ENCODE results near the gene SUGCT.

SUGCT gene

DNA sequence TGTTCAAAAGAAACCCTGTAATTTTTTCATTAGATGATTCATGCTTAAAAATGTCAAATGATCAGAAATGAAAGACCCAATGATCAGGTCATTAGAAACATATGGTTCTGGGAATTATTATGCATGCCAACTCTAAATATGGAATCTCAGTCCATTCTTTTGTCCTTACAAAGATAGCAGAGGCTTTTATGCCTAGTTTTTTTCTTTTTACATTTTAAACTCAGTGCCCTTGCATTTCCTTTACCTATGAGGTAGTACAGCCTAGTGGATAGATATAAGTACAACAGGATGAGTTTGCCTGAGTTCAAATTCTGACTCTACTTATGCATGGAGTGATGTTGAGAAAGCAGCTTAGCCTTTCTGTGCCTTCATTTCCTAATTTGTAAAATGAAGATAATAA, 392.9 kb downstream of the SUGCT start:
- DNase-seq (ENCODE audit: low read depth) = no peak

DNA sequence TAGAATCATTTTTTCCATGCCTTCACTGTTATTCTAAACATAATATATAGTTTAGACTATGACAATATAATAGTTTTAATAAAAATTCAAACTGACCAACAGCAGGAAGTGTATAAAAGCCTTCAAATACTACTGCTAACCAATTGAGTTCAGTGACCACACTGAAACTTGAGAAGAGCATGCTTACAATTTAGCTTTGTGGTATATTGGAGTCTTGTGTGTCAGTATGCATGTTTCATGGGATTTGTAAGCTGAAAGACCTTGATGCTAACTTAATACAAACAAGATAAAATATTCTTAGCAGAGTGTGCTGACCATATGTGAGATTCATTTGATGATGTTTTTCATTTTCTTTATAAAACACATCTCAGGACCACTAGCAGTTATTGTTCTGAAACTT, 395.5 kb downstream of the SUGCT start:
- no peak for DNase-seq (ENCODE audit: low read depth)

DNA sequence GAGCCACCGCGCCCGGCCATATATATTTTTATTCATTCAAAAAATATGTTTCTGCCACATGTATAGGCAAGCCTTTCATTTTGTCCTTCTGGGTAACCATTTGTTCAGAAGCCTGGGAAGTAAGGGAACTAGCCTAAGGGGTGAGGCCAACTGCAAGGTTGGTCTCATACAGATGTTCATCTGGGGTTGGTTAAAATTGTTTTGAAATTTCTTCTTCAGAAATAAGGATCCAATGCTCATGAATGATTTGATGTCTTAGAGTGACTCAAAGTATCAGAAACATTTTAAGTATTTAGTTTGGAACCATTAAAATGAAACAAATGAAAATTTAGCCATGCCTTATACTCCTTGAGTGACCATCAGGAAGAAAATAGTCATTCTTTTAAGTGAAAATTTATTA, 397.2 kb downstream of the SUGCT start:
- no peak for DNase-seq (ENCODE audit: low read depth)

DNA sequence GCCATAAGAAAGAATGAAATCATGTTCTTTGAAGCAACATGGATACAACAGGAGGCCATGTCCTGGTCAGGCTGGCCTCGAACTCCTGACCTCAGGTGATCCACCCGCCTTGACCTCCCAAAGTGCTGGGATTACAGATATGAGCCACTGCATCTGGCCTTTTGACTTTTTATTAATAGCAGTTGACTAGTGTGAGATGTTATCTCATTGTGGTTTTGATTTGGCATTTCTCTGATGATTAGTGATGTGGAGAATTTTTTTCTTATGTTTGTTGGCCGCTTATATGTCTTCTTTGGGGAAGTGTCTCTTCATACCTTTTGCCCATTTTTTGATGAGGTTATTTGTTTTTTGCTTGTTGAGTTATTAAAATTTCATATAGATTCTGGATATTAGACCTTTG, 400.9 kb downstream of the SUGCT start:
- DNase-seq (ENCODE audit: low read depth) = no peak

DNA sequence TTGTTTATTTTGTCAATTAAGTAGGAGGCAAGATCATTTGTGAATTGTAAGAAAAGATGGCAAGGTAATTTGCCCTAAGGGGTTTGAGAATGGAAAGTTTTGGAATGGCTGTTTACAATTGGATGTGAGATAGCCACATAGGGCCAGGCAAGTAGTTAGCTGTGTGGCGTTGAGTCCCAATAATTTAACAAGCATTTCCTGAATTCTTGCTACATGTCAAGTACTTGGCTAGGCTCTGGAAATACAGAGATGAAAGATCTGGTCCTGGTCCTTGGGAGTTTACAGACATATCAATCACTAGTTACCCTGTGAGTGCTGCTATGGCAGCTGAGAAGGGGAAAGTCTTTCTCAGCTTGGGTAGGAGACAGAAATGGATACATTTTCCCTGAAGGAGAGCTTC, 401.6 kb downstream of the SUGCT start:
- DNase-seq (ENCODE audit: low read depth) = no peak

DNA sequence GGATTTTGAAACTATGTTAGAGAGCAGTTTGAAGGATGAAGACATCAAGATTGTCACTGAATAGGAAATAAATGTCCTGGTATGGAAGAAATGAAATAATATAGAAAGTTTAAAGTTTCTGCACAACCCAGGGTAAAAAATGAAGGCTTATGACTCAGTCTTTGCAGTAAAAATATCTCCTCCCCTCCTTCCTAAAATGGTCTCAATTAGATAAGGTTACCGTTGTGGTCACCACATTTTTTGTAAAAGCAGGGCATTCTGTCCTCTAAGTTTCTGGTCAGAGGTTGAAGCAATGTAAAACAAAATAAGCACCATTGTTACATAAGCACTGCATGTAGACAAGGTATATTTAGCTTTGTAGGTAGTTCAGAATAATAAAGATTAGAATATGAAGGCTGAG, 403.5 kb downstream of the SUGCT start:
- no peak for DNase-seq (ENCODE audit: low read depth)

DNA sequence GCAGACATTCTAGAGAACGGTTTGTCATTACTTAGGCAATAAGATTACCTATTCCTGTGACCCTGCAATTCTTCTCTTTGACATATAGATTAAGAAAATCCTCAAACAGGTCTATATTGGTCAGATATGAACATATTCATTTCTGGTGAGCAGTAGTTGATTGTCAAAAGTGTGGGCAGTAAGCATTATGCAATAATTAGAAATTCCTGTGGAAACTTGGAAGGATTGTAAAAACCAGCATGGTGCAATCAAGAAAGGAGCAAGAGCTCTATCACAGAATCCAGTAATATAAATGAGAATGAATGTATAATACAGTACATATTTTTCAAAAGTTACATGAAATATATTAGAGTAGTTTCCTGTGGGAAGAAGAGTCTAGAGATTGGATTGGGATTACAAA, 406.5 kb downstream of the SUGCT start:
- DNase-seq (ENCODE audit: low read depth) = no peak

DNA sequence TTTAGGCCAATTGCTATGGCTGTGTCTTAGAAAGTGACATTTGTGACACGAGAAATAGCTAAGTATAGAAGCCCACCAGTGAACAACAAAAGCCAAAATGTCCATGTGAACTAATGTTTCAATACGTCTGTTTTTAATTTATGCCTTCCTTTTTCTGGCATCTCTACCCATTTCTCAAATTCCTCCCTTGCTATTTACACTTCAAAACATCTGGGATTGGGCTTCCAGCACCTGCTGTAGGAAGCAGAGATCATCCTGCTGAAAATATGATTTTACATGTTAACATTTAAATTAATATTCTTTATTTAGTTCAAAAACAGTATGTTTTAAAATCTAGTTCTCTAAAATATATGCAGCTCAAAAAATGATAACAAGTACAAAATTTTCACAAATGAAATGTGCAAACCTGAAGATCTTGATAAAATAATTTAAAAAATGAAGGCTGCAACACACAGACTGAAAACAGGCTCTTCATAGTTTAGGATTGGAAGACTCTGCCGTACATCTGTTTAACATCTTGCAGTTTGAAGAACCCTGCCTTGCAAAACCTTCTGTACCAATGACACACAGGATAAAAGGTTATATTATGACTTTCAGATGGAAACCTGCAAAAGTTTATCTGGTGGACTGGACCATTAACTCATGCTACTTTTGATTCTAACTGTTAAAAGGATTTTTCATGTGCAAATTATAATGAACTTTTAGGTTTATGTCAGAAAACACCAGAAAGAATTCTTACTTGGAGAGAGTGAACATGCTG, 408.4 kb downstream of the SUGCT start:
- no peak for DNase-seq (ENCODE audit: low read depth)

DNA sequence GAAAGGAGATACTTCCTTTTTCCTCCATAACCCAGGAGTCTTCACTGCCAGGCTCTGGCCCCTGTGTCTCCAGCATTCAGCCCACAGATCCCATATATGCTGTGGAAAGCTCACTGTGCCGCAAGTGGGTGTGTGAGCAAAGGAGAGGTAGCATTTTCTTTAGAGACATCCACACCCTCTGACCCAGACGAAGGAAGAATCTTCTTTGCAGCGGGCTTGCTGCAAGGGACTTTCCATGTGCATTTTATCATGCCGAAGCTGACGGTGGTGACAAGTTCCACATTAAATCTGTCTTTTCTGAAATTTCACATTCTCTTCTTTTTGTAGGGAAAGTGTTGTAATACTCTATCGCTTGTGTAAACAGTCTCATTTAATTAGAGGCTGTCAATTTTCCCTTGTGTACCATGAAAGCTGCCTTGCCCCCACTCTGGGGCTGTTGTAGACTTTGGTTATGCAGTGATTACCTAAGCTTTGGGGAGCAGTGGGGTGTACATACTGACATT, 409.5 kb downstream of the SUGCT start:
- DNase-seq (ENCODE audit: low read depth) = no peak

DNA sequence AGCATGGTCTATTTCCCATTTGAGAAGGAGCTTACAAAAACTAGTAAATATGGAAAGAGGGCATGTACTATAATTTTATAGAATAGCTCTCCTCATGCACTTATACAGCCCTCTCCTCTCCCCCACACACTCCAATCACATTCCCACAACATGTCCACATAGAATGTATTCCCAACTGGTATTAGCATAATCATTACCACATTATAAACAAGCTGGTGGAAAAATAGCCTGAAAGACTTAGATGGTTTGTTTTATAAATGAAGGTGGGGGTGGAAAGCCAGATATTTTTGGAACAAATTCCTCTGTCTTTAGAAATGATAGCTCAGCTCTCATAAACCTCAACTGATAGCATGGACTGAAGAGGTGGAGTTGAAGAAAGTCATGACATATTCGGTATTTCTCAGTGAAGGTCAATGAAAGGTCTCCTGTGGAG, 410.1 kb downstream of the SUGCT start:
- no peak for DNase-seq (ENCODE audit: low read depth)

DNA sequence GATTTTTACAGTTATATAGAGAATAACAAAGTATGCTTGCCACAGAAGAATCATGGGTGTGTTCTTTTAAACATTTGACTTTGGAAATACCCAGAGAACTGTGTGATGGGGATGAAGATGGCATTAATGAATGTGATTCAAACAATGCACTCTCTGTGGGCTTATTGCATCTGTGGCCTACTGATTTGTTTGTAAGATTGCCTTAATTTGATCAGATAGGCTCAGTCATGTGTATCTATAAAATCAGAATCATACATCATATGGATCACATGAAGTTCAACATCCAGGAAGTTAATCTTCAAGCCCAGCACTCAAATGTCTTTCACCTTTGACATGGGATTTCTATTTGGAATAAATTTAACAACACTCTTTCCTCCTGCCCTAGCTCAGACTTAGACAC, 410.9 kb downstream of the SUGCT start:
- no peak for DNase-seq (ENCODE audit: low read depth)

DNA sequence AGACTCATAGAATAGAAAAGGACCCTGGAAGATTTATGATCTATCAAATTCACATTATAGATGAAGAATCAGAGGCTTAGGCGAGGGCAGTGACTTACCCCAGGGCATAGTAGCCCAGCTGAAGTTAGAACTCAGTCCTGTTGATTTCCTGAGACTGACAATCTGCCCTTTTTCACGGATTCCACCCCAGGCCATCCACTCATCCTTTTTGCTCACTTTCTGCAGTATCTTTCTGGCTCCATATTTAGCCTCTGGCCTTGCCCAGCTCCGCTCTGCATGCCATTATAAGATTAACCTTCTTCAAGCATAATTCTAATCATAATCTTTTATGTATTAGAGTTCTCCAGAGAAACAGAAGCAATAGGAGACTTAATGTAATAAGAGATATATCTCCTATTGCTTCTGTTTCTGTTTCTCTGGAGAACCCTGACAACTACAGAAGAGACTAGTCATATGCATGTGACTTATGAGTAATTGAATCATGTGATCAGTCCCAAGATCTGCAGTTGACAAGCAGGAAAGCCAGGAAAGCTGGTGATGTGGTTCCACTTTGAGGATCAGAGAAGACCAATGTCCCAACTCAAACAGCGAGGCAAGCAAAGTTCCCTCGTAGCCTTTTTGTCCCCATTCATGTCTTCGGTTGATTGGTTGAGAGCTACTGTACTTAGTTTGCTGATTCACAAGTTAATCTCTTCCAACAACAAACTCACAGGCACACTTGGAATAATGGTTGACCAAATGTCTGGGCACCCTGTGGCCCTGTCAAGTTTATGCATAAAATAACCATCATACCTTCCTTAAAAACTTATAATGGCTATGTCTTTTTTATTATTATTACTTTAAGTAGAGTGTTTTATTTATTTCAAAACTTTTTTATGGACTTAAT, 412.1 kb downstream of the SUGCT start:
- DNase-seq (ENCODE audit: low read depth) = no peak

DNA sequence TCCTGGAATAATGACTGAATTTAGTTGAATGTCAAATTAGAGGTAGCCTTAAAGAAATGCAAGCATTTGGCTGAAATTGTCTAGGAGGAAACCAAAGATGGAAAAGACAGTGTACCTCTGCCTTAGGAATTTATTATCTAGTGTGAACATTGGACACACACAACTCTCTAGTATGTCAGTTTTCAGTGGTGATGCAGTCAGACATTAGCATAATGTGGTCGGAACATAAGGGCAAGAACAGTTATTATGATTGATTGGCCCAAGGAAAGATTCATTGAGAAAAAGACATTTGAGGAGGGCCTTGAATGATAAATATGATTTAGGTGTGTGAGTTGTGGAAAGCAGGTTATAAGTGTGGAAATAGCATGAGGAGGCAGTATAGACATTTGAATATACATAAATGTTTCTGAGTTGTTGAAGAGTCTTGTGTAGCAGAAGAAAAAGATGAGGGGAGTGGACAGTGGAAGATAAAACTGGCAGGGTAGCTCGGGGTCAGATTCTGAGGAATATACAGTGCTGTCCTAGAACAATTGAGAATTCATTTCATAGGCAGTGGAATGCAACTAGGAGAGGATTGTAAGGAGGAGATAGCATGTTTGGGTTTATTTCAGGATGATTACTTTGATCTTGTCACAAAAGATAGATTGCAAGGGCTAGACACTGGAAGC, 414.7 kb downstream of the SUGCT start:
- DNase-seq (ENCODE audit: low read depth) = no peak

DNA sequence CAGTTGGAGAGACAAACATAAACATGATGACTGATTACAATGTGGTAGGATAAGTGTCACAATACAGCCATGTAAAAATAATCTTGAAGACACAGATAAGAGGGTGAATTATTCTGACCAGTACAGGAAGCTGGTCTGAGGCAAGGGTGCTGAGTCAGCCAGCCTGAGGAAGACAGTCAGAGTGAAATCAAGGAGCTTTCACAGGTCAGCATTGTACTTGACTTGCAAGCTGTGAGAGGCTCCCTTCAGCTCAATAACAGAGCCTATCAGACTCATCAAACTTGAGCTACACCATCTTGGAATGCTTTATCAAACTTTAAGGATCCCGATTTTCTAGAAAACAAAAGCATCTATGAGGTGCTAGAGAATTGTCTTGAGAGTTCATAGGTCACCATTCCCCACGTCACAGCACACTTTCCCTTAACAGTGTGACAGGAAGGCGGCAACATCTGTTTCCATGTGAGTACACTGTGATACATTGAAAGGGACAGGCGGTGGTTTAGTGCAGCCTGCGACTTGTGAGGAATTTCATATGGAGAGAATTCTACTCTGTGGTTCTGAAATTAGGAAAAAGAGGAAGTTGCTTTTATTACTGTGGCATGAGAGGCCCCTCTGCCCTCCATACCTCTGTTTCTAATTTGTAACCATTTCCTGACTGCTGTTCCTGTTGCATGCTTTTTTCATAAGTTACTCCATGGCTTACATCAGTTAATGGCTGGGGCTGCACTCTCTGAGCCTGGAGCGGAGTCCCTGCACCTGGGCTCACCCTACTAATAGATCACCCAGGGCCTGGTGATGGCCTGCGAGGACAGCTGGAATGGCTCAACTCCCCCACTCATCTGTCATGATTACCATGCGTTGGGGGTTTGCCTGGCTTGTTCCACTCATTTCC, 417.1 kb downstream of the SUGCT start:
- DNase-seq (ENCODE audit: low read depth) = no peak

DNA sequence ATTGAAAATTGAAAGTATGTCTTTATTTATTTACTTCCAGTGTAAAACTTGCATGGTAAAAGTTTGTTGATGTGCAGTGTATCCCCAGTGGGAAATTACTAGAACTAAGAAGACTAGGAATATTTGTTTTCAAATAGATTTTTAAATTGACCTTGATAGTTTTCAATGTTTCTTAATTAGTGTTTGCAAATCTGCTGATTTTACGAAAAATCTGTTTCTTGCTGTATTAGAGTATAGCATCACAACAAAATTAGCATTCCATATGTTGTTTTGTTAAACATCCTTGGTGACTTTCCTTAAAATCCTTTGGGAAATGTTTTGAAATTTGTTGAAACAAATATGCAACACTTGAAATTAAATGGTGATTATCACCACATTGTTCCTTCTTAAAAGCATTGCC, 425.9 kb downstream of the SUGCT start:
- DNase-seq (ENCODE audit: low read depth) = no peak

DNA sequence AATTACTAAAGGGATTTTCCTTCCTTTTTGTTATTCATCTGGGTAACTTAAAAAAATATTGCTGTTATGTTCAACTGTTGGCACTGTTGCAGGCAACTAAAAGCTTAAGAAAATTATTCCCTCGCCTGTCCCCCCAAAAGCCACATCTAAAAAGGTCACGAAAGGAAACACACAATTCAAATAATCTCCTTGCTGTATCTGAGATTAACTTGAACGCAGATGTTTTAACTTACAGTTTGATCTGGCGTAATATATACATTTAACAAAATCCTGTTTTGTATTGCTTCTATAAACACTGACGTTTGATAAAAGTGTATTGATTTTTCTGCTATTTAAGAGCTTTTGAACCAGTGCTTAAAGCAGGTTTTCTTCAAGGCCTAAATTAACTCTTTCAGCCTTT, 432.1 kb downstream of the SUGCT start:
- DNase-seq (ENCODE audit: low read depth) = no peak

DNA sequence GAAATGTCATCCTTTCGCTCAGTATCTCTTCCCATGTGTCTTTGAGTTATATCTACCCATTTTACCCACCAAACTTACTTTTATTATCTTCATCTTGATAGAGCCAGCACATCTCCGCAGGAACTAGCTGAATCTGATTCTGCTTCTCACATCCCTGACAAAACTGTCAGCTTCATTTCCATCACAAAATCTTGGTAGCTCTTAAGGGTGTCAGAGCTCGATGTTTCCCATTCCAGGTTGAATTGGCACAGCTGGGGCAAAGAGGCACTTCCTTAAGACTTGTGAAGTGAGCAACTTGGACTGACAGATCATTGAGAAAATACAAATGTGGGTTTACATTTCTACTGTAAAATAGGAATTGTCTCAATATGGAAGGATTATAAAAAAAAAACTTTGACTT, 434.5 kb downstream of the SUGCT start:
- DNase-seq (ENCODE audit: low read depth) = no peak

DNA sequence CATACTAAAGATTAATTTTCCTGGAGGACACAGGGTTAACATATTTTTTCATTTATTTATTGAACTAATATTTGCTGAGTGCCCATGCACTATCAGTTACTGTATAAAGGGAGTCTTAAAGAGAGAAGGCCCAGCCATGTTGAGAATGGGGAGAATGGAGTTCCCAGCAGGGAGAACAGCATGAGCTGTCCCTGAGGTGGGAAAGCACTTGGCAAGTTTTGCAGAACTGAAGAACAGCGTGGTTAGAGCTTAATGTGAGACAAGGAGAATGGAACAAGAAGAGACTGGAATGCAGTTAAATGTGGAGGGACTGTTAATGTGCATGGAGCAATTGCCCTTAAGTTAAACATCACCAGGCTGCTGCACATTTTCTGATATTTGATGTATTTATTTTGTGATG, 435.4 kb downstream of the SUGCT start:
- no peak for DNase-seq (ENCODE audit: low read depth)

DNA sequence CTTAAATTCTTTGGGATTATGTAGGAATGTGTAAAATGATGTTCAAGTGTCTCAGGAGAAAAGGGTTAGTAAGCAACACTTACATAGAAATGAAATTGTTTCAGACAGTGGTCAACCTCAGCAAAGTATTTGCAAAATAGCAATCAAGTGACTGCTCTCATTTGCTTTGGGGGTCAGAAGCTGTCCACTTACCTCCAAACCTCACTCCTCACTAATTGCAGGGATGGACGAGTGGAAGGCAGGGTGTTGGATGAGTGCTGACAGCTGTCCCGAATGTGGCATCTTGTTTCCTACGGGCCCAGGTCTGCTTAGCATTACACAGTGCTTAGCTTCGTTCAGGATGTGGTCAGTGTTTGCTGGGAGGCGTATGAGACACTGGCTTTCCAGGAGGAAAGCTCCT, 437.0 kb downstream of the SUGCT start:
- no peak for DNase-seq (ENCODE audit: low read depth)

DNA sequence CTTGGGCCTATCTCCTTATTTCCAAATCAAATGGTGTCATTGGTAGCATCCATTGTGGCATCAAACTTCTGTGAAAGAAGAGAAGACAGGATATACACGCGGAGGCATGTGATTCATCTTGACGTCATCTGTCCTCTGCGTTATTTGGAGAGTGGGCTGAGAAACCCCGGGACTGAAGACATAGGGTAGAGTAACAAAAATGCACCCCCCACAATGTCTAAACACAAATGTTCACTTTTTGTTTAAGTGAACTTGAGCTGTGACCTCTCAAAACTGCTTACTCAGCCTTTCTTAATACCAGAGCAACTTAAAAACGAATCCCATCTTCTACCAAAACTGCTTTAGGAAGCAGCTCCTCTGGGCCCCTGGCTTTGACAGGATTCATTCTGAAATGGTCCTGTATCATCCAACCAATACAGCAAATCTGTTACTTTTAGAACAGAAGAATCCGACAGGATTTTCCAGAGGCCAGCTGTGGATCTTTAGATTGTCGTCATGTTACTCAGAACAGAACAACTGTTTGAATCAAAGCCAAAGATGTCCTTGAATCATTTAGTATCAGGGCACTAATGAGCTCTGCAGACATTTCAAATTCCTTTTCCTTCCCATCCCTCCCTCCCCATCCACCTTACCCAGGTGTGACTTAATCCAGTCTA, 438.1 kb downstream of the SUGCT start:
- no peak for DNase-seq (ENCODE audit: low read depth)

DNA sequence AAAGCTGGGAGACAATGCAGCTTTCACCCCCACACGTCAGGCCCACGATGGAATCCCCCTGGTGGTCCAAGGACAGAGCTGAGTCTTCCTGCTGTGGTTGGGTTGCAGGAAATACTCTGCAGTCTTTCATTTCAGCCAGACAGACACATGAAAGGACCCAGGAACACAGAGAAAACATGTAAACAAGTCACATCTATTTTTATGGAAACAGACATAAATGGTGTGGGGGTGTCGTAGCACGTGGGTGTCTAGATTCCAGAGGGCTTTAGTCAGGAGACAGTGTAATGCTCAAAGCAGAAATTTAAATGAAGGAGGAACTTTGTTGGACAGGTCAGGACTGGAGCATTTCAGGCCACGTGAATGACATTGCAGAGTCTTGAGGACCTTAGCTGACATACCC, 444.6 kb downstream of the SUGCT start:
- DNase-seq (ENCODE audit: low read depth) = no peak

Data from T-helper 22 cell (primary cell).